Mesendoderm (in vitro differentiated cells): Measurements from ENCODE around the gene SCAND1. TPM values are rescaled to one million over a fixed set of nuclear protein-coding genes. Genes with fewer than 3 reads are reported as not detected.
"Not testable (repeated sequence)": the region's sequence is repeated elsewhere in the genome, so short reads cannot be mapped to it uniquely, and the experiment has no call there.

Experiments used
- DNase-seq: peaks from one replicate; pipeline ENCODE4 v3.0.0; 2013
- H2AK5ac ChIP-seq: 2 replicates; pipeline ENCODE4 v1.6.1; 2013; ENCODE audit warnings: low read length, inconsistent platforms
- H2BK120ac ChIP-seq: 2 replicates; pipeline ENCODE4 v1.6.1; 2013; ENCODE audit warnings: low read depth, mild to moderate bottlenecking, low read length, moderate library complexity, mixed read lengths
- H2BK15ac ChIP-seq: replicated peaks from 2 replicates; pipeline ENCODE4 v1.6.1; 2013; ENCODE audit warnings: low read depth, mild to moderate bottlenecking, moderate library complexity
- H2BK5ac ChIP-seq: 2 replicates; pipeline ENCODE4 v1.6.1; 2013; ENCODE audit warnings: low read length, inconsistent platforms
- H3K18ac ChIP-seq: 2 replicates; pipeline ENCODE4 v1.6.1; 2013; ENCODE audit warnings: mild to moderate bottlenecking, low read length, mixed read lengths
- H3K23ac ChIP-seq: one replicate; pipeline ENCODE4 v1.6.1; 2013; ENCODE audit warnings: low read length
- H3K27ac ChIP-seq: 2 replicates; pipeline ENCODE4 v1.5.1; 2013; ENCODE audit warnings: low read depth, mild to moderate bottlenecking, inconsistent platforms, low read length, moderate library complexity
- H3K27me3 ChIP-seq: 2 replicates; pipeline ENCODE4 v1.6.1; 2013; ENCODE audit warnings: low read length, control low read depth, mild to moderate bottlenecking, inconsistent platforms; ENCODE audit not compliant: insufficient read depth, poor library complexity
- H3K36me3 ChIP-seq: 2 replicates; pipeline ENCODE4 v1.6.1; 2013; ENCODE audit warnings: low read length, inconsistent platforms; ENCODE audit not compliant: control insufficient read depth, insufficient read depth
- H3K4ac ChIP-seq: one replicate; pipeline ENCODE4 v1.6.1; 2013; ENCODE audit warnings: low read depth, mild to moderate bottlenecking, low read length, moderate library complexity
- H3K4me1 ChIP-seq: 2 replicates; pipeline ENCODE4 v1.6.1; 2013; ENCODE audit warnings: low read depth, low read length, inconsistent platforms; ENCODE audit not compliant: control insufficient read depth
- H3K4me2 ChIP-seq: 2 replicates; pipeline ENCODE4 v1.6.1; 2013; ENCODE audit warnings: low read length
- H3K4me3 ChIP-seq: 2 replicates; pipeline ENCODE4 v1.5.1; 2013; ENCODE audit warnings: mild to moderate bottlenecking, low read length
- H3K56ac ChIP-seq: one replicate; pipeline ENCODE4 v1.6.1; 2013; ENCODE audit warnings: low read length
- H3K79me1 ChIP-seq: 2 replicates; pipeline ENCODE4 v1.6.1; 2013; ENCODE audit warnings: low read length, inconsistent platforms
- H3K79me2 ChIP-seq: 2 replicates; pipeline ENCODE4 v1.6.1; 2013; ENCODE audit warnings: mild to moderate bottlenecking, low read length; ENCODE audit not compliant: control insufficient read depth, insufficient read depth
- H3K9ac ChIP-seq: 2 replicates; pipeline ENCODE4 v1.6.1; 2013; ENCODE audit warnings: low read length, inconsistent platforms
- H4K5ac ChIP-seq: one replicate; pipeline ENCODE4 v1.6.1; 2013; ENCODE audit warnings: low read length
- H4K8ac ChIP-seq: one replicate; pipeline ENCODE4 v1.6.1; 2013; ENCODE audit warnings: low read depth, mild to moderate bottlenecking, control low read depth, low read length, moderate library complexity
- WGBS: extraction: QIAGEN DNeasy Blood & Tissue Kit; methylation state at CpG from one replicate; pipeline ENCODE4 v1.1.7; 2013; ENCODE audit warnings: low lambda C conversion rate, missing lambda C conversion rate; ENCODE audit not compliant: insufficient coverage; ENCODE audit errors: extremely low coverage; 5-methylcytosine and 5-hydroxymethylcytosine counted together
- polyA plus RNA-seq, 2 experiments: library from polyadenylated mRNA; stranded (reverse); fragments of 200-250 nt; gene quantifications; one replicate each; pipeline ENCODE4 v1.2.3, GENCODE V29; 2013

The SCAND1 gene
- polyA plus RNA-seq (2013, experiment 1 of 2): 71.4 TPM
- 71.1 TPM for polyA plus RNA-seq (2013, experiment 2 of 2)

DNA sequence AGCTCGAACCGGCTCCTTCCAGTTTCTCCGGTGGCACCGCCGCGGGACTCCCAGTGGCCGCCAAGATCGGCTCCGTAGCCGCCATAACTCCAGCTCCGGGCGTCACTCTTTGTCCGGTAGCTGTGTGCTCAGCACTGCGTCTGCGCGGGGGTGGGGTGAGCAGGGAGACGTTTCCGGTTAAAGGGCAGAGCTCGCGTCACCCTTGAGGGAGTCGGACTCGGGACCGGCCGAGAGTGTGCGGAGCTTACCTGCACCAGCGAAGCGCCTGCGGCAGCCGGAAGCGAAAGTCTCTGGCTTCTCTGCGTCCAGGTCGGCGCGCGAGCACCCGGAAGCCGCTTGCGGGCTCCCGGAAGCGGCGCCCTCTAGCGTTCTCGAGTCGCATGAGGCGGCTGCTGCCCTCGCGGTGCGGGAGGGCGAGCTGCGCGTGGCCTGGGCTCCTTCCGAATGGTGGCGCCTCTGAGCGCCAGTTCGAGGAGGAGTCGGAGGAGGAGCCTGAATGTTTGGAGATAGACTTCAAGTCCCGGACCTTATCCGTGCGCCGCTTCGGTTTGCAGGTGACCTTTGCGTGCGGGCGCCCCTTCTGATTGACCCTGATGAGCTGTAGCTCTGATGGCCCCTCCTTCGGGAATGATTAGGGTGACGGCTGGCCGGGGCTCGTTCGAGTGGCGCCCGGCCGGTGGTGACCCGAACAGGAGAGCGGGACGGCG, at the start of gene SCAND1:
Gene SCAND1, minus strand, starts transcription at position 303 of the 707 bp plus-strand sequence. Its CDS starts 218 bp downstream, at position 85.
- peak within 1 kb of the TSS; percentile 1 for H4K8ac ChIP-seq
- H2BK15ac ChIP-seq: no peak within 1 kb of the TSS
- no CpG with 5 or more reads among the region's 76 CpGs for WGBS

GRCh38 chr20:36004045-36004444, 49.7 kb upstream of the SCAND1 start:
- no peaks in the 10 kb centered on the region for H3K79me1 ChIP-seq
- no peak overlapping the region for H4K8ac ChIP-seq
- H3K27me3 ChIP-seq: no peaks in the 10 kb centered on the region
- H2AK5ac ChIP-seq: no peak overlapping the region
- no peak overlapping the region for H2BK15ac ChIP-seq
- H2BK5ac ChIP-seq: no peak overlapping the region
- H3K4ac ChIP-seq: no peak overlapping the region
- no peaks in the 10 kb centered on the region for H3K4me1 ChIP-seq
- H3K23ac ChIP-seq: no peak overlapping the region
- H3K4me3 ChIP-seq: no peak overlapping the region
- no peak for DNase-seq
- H3K18ac ChIP-seq: no peak overlapping the region
- H3K56ac ChIP-seq: no peak overlapping the region
- no peak overlapping the region for H3K9ac ChIP-seq
- no peaks in the 10 kb centered on the region for H3K36me3 ChIP-seq
- WGBS: no CpG with 5 or more reads among the region's 1 CpG
- H2BK120ac ChIP-seq: no peak overlapping the region
- H3K27ac ChIP-seq: no peak overlapping the region
- no peaks in the 10 kb centered on the region for H3K79me2 ChIP-seq
- H3K4me2 ChIP-seq: no peak overlapping the region
- no peak overlapping the region for H4K5ac ChIP-seq

More for the DNA sequence above, at the start of gene SCAND1:
- Histone ChIP-seq H3K18ac (peak within 1 kb of the TSS; percentile 61), H2BK5ac (peak within 1 kb of the TSS; percentile 84), H3K4me3 (peak within 1 kb of the TSS; percentile 97), H3K56ac (peak within 1 kb of the TSS; percentile 100), H2AK5ac (no peak within 1 kb of the TSS), H3K79me1 (peaks cover 6% of the 10 kb centered on the region), H3K4me2 (peak within 1 kb of the TSS; percentile 96), H3K4ac (peak within 1 kb of the TSS; percentile 62), H3K9ac (peak within 1 kb of the TSS; percentile 99), H3K27me3 (no peaks in the 10 kb centered on the region), H4K5ac (no peak within 1 kb of the TSS), H3K79me2 (peaks cover 11% of the 10 kb centered on the region), H3K4me1 (no peaks in the 10 kb centered on the region), H3K27ac (peak within 1 kb of the TSS; percentile 99), H2BK120ac (no peak within 1 kb of the TSS), H3K23ac (peak within 1 kb of the TSS; percentile 99), H3K36me3 (no peaks in the 10 kb centered on the region)
- DNase-seq: peak; percentile 99

DNA sequence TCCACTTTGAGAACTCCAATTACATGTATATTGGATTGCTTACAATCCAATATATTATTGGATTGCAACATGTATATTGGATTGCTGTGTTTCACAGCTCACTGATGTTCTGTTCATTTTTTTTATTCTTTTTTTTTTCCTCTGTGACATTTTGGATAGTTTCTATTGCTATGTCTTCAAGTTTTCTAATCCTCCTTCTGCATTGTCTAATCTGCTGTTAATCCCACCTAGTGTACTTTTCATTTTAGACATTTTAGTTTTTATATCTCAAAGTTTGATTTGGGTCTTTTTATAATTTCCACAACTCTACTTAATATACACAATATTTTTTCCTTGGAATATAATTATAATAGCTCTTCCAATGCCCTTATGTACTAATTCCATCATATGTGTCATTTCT, 48.6 kb upstream of the SCAND1 start:
- Histone ChIP-seq H3K4ac (no peak overlapping the region), H2BK15ac (no peak overlapping the region), H4K5ac (no peak overlapping the region), H3K4me1 (no peaks in the 10 kb centered on the region), H4K8ac (no peak overlapping the region), H3K36me3 (no peaks in the 10 kb centered on the region), H2BK120ac (no peak overlapping the region), H3K4me3 (no peak overlapping the region), H3K79me1 (no peaks in the 10 kb centered on the region), H3K56ac (no peak overlapping the region), H3K9ac (no peak overlapping the region), H2BK5ac (no peak overlapping the region), H3K23ac (no peak overlapping the region), H3K18ac (no peak overlapping the region), H3K27ac (no peak overlapping the region), H3K27me3 (no peaks in the 10 kb centered on the region), H3K79me2 (no peaks in the 10 kb centered on the region), H2AK5ac (no peak overlapping the region), H3K4me2 (no peak overlapping the region)
- DNase-seq: no peak

DNA sequence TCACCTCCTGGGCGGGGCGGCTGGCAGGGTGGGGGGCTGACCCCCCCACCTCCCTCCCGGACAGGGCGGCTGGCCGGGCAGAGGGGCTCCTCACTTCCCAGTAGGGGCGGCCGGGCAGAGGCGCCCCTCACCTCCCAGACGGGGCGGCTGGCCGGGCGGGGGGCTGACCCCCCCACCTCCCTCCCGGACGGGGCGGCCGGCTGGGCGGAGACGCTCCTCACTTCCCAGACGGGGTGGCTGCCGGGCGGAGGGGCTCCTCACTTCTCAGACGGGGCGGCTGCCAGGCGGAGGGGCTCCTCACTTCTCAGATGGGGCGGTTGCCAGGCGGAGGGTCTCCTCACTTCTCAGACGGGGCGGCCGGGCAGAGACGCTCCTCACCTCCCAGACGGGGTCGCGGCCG, 47.0 kb upstream of the SCAND1 start:
- H4K5ac ChIP-seq, H3K36me3 ChIP-seq, H4K8ac ChIP-seq, H2BK120ac ChIP-seq, H3K4ac ChIP-seq, H3K4me2 ChIP-seq, H3K56ac ChIP-seq, H3K18ac ChIP-seq, H3K9ac ChIP-seq, H3K27me3 ChIP-seq, H3K23ac ChIP-seq, H2AK5ac ChIP-seq, H3K79me1 ChIP-seq, H3K79me2 ChIP-seq, H2BK15ac ChIP-seq, H3K27ac ChIP-seq, H3K4me3 ChIP-seq, H3K4me1 ChIP-seq, H2BK5ac ChIP-seq, DNase-seq: not testable (repeated sequence)
- WGBS: no CpG with 5 or more reads among the region's 34 CpGs

DNA sequence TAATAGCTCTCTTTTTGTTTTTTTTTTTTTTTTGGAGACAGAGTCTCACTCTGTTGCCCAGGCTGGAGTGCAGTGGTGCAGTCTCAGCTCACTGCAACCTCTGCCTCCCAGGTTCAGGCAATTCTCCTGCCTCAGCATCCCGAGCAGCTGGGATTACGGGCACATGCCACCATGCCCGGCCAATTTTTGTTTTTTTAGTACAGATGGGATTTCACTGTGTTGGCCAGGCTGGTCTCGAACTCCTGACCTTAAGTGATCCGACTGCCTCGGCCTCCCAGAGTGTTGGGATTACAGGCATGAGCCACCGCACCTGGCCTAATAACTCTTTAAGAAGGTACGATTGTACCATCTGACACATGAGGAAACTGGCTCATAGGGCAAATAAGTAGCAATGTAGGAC, 42.2 kb upstream of the SCAND1 start:
- H4K8ac ChIP-seq, H3K56ac ChIP-seq, H3K79me1 ChIP-seq, H2AK5ac ChIP-seq, H3K27me3 ChIP-seq, DNase-seq, H3K4me2 ChIP-seq, H3K4me3 ChIP-seq, H4K5ac ChIP-seq, H3K4me1 ChIP-seq, H3K23ac ChIP-seq, H2BK120ac ChIP-seq, H3K27ac ChIP-seq, H3K9ac ChIP-seq, H3K18ac ChIP-seq, H3K4ac ChIP-seq, H2BK15ac ChIP-seq, H2BK5ac ChIP-seq, H3K79me2 ChIP-seq, H3K36me3 ChIP-seq: not testable (repeated sequence)
- no CpG with 5 or more reads among the region's 8 CpGs for WGBS

DNA sequence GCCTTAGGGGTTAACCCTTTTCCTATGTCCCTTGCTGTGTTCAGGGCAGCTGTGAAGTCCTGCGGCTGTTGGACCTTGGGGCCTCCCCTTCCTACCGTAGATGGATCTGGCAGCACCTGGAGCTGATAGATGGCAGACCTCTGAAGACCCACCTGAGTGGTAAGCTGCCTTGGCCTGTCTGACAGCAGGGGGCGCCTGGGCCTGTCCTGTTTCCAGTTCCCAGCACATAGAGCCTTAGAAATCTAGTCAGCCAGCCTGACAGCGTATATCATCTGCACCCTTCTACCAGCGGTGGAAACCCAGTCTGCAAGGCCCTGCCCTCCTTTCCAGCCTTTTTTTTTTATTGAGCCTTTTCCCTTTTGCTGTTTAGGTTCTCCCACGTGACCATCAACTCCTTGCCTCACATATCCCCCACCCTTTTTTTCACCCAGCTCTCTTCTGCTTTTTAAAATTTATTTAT, 40.7 kb upstream of the SCAND1 start:
- no peaks in the 10 kb centered on the region for H3K79me1 ChIP-seq
- H2BK5ac ChIP-seq: no peak overlapping the region
- H3K56ac ChIP-seq: no peak overlapping the region
- H3K4ac ChIP-seq: no peak overlapping the region
- no peaks in the 10 kb centered on the region for H3K79me2 ChIP-seq
- no peak overlapping the region for H2AK5ac ChIP-seq
- no peak overlapping the region for H3K27ac ChIP-seq
- H3K27me3 ChIP-seq: no peaks in the 10 kb centered on the region
- H2BK15ac ChIP-seq: no peak overlapping the region
- no peak overlapping the region for H3K18ac ChIP-seq
- WGBS: no CpG with 5 or more reads among the region's 6 CpGs
- no peak overlapping the region for H3K23ac ChIP-seq
- no peak overlapping the region for H2BK120ac ChIP-seq
- no peak overlapping the region for H4K8ac ChIP-seq
- no peak overlapping the region for H3K4me3 ChIP-seq
- H3K36me3 ChIP-seq: no peaks in the 10 kb centered on the region
- H3K4me1 ChIP-seq: no peaks in the 10 kb centered on the region
- no peak overlapping the region for H3K4me2 ChIP-seq
- no peak overlapping the region for H3K9ac ChIP-seq
- H4K5ac ChIP-seq: no peak overlapping the region
- peak; percentile 93 for DNase-seq
